ENCODE measurements around the gene PKD1L1. TPM values are rescaled to one million over a fixed set of nuclear protein-coding genes. Genes with fewer than 3 reads are reported as not detected.

Gene PKD1L1
- polyA plus RNA-seq, 1 of the 3 experiments (the other 2 are of a cell fraction), result 0.10 TPM

DNA sequence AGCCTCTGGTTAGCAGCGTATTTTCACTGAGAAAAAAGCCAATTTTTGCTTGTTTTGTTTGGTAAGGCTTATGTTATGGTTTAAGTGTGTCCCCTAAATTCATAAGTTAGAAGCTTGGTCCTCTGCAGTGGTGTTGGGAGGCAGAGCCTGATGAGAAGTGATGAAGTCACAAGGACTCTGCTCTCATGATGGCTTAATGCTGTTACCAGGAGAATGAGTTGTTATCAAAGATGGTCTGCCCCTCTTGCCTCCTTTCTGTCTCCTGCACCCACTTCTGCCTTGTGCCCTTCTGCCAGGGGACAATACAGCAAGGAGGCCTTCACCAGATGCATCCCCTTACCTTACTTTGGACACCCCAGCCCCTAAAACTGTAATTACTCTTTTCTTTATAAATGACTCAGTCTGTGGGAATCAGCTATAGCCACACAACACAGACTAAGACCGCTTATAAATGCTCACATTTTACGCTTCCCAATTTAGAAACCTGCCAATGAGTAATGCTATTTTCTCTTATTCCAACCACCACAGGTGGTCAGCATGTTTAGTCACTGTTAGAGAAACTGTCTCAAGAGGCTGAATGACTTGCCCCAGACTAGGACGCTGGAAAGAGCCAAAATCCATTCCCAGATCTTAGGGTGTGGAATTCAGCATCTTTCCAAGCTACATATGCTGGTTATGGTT is 6.1 kb upstream of the PKD1L1 start:
- Histone ChIP-seq H3K27ac (ENCODE audit: low read depth in 2 of 2, low read length in 1 of 2) (no peak overlapping the region), H3K4me2 (no peak overlapping the region), H3K4me1 (ENCODE audit: control insufficient read depth in 1 of 2, insufficient read depth in 2 of 2, low read depth in 1 of 2, low read length in 1 of 2) (peaks cover 4 to 5% of the 10 kb centered on the region in 2 experiments; a peak in 1 of 4 replicates), H4K20me1 (ENCODE audit: insufficient read depth) (no peaks in the 10 kb centered on the region), H3K36me3 (replicated peaks in 1 of 2; ENCODE audit: control insufficient read depth in 1 of 2, insufficient read depth in 2 of 2, low read length in 1 of 2) (peaks cover 33 to 36% of the 10 kb centered on the region in 2 experiments), H3K9ac (no peak overlapping the region), H3K9me3 (no peaks in the 10 kb centered on the region), H3F3A (replicated peaks; ENCODE audit: insufficient read depth) (no peaks in the 10 kb centered on the region), H3K9me2 (no peaks in the 10 kb centered on the region), H3K27me3 (ENCODE audit: insufficient read depth) (no peaks in the 10 kb centered on the region), H3K79me2 (ENCODE audit: insufficient read depth) (peaks cover 4% of the 10 kb centered on the region; the same call in 1 of the 2 replicates), H2AFZ (ENCODE audit: low read depth) (no peak overlapping the region), H3K4me3 (ENCODE audit: low read depth in 2 of 2, low read length in 1 of 2) (no peak overlapping the region)
- 95% methylated on average over 4 of the region's 4 CpGs for WGBS (ENCODE audit: low lambda C conversion rate)
- TF ChIP-seq, protein P1, sequence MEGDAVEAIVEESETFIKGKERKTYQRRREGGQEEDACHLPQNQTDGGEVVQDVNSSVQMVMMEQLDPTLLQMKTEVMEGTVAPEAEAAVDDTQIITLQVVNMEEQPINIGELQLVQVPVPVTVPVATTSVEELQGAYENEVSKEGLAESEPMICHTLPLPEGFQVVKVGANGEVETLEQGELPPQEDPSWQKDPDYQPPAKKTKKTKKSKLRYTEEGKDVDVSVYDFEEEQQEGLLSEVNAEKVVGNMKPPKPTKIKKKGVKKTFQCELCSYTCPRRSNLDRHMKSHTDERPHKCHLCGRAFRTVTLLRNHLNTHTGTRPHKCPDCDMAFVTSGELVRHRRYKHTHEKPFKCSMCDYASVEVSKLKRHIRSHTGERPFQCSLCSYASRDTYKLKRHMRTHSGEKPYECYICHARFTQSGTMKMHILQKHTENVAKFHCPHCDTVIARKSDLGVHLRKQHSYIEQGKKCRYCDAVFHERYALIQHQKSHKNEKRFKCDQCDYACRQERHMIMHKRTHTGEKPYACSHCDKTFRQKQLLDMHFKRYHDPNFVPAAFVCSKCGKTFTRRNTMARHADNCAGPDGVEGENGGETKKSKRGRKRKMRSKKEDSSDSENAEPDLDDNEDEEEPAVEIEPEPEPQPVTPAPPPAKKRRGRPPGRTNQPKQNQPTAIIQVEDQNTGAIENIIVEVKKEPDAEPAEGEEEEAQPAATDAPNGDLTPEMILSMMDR (IDR thresholded peaks at IDR 0.05), result no peak
- TF ChIP-seq FOSL2 (IDR thresholded peaks at IDR 0.05; ENCODE audit: borderline replicate concordance, low read depth) (no peak), GATA2 (CRISPR knock-in tag; IDR thresholded peaks at IDR 0.05) (no peak), RCOR1 (IDR thresholded peaks at IDR 0.05; ENCODE audit: low read length) (no peak), USF2 (IDR thresholded peaks at IDR 0.05; ENCODE audit: borderline replicate concordance, low read depth, low read length) (no peak), ZBTB33 (IDR thresholded peaks at IDR 0.05; ENCODE audit: borderline replicate concordance, low read depth) (no peak), REST (IDR thresholded peaks at IDR 0.05; ENCODE audit: low read depth, low read length) (no peak), SIN3A (IDR thresholded peaks at IDR 0.05; ENCODE audit: borderline replicate concordance, low read depth, low read length) (no peak), YY1 (IDR thresholded peaks at IDR 0.05; ENCODE audit: low read depth) (no peak), RAD21 (IDR thresholded peaks at IDR 0.05; ENCODE audit: low read length) (no peak), EZH2phosphoT487 (IDR thresholded peaks at IDR 0.05; ENCODE audit: borderline replicate concordance, low read depth) (no peak)
- TF ChIP-seq, protein P2, sequence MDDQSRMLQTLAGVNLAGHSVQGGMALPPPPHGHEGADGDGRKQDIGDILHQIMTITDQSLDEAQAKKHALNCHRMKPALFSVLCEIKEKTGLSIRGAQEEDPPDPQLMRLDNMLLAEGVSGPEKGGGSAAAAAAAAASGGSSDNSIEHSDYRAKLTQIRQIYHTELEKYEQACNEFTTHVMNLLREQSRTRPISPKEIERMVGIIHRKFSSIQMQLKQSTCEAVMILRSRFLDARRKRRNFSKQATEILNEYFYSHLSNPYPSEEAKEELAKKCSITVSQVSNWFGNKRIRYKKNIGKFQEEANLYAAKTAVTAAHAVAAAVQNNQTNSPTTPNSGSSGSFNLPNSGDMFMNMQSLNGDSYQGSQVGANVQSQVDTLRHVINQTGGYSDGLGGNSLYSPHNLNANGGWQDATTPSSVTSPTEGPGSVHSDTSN (IDR thresholded peaks at IDR 0.05), result no peak
- TF ChIP-seq, protein P3, sequence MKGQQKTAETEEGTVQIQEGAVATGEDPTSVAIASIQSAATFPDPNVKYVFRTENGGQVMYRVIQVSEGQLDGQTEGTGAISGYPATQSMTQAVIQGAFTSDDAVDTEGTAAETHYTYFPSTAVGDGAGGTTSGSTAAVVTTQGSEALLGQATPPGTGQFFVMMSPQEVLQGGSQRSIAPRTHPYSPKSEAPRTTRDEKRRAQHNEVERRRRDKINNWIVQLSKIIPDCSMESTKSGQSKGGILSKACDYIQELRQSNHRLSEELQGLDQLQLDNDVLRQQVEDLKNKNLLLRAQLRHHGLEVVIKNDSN (IDR thresholded peaks at IDR 0.05; ENCODE audit: borderline replicate concordance, low read depth), result no peak
- TF ChIP-seq, protein P4, sequence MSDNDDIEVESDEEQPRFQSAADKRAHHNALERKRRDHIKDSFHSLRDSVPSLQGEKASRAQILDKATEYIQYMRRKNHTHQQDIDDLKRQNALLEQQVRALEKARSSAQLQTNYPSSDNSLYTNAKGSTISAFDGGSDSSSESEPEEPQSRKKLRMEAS (IDR thresholded peaks at IDR 0.05; ENCODE audit: low read depth), result no peak
- ChIA-PET CTCF (interaction anchor here (1.3 to 12.4 kb wide), 3 partner anchors 10 to 156 kb away, joined by 16 to 221 read pairs (median 30); no protein-coding TSS in a partner anchor), POLR2A (interaction anchor here (1.0 kb wide), 1 partner anchor 24 kb away, joined by 3 read pairs; no protein-coding TSS in a partner anchor)
- no peak for DNase-seq

Measured in SK-N-SH (cell line).